Measurements from ENCODE around the gene IFNGR1.

The IFNGR1 gene

GRCh38 chr6:137248702-137249101 lies 29.5 kb upstream of the IFNGR1 start:
- TF ChIP-seq CTCF (IDR thresholded peaks at IDR 0.05; ENCODE audit: low read depth, low read length, missing control alignments): no peak
- no peak for DNase-seq (ENCODE audit: low read depth)
- in situ Hi-C loops (cut with HindIII; ENCODE audit: low sequenced_read_pairs): no loop called here
- no peak overlapping the region for H3K4me3 ChIP-seq (ENCODE audit: low read depth, low read length)

- in situ Hi-C loops (cut with HindIII; ENCODE audit: low sequenced_read_pairs): no loop called here
- DNase-seq (ENCODE audit: low read depth): no peak
- TF ChIP-seq CTCF (IDR thresholded peaks at IDR 0.05; ENCODE audit: low read depth, low read length, missing control alignments): no peak
- no peak overlapping the region for H3K4me3 ChIP-seq (ENCODE audit: low read depth, low read length)
Measured at GRCh38 chr6:137247724-137248123, 28.5 kb upstream of the IFNGR1 start.

- TF ChIP-seq CTCF (IDR thresholded peaks at IDR 0.05; ENCODE audit: low read depth, low read length, missing control alignments): no peak
- H3K4me3 ChIP-seq (ENCODE audit: low read depth, low read length): no peak overlapping the region
- no peak for DNase-seq (ENCODE audit: low read depth)
- in situ Hi-C loops (cut with HindIII; ENCODE audit: low sequenced_read_pairs): no loop called here
Measured at GRCh38 chr6:137246791-137247202, 27.6 kb upstream of the IFNGR1 start.

GRCh38 chr6:137246164-137246563 lies 27.0 kb upstream of the IFNGR1 start:
- no peak for DNase-seq (ENCODE audit: low read depth)
- in situ Hi-C loops (cut with HindIII; ENCODE audit: low sequenced_read_pairs): no loop called here
- no peak overlapping the region for H3K4me3 ChIP-seq (ENCODE audit: low read depth, low read length)
- TF ChIP-seq CTCF (IDR thresholded peaks at IDR 0.05; ENCODE audit: low read depth, low read length, missing control alignments): no peak

GRCh38 chr6:137241481-137242038 lies 22.4 kb upstream of the IFNGR1 start:
- H3K4me3 ChIP-seq (ENCODE audit: low read depth, low read length): no peak overlapping the region
- in situ Hi-C loops (cut with HindIII; ENCODE audit: low sequenced_read_pairs): no loop called here
- no peak for TF ChIP-seq CTCF (IDR thresholded peaks at IDR 0.05; ENCODE audit: low read depth, low read length, missing control alignments)
- no peak for DNase-seq (ENCODE audit: low read depth)

GRCh38 chr6:137240168-137240567 lies 21.0 kb upstream of the IFNGR1 start:
- in situ Hi-C loops (cut with HindIII; ENCODE audit: low sequenced_read_pairs): no loop called here
- no peak for DNase-seq (ENCODE audit: low read depth)
- H3K4me3 ChIP-seq (ENCODE audit: low read depth, low read length): no peak overlapping the region

More at GRCh38 chr6:137240168-137240567, 21.0 kb upstream of the IFNGR1 start:
- TF ChIP-seq CTCF (IDR thresholded peaks at IDR 0.05; ENCODE audit: low read depth, low read length, missing control alignments): no peak

Data from astrocyte of the cerebellum (primary cell).